Epidermal melanocyte (primary cell): ENCODE results near the gene ARL5B.
"Not testable (repeated sequence)": the region's sequence is repeated elsewhere in the genome, so short reads cannot be mapped to it uniquely, and the experiment has no call there.

Experiments used
- DNase-seq: peaks from one replicate; pipeline ENCODE4 v3.0.0; 2011; ENCODE audit warnings: low spot score; ENCODE audit not compliant: insufficient read length

ARL5B gene, protein sequence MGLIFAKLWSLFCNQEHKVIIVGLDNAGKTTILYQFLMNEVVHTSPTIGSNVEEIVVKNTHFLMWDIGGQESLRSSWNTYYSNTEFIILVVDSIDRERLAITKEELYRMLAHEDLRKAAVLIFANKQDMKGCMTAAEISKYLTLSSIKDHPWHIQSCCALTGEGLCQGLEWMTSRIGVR

DNA sequence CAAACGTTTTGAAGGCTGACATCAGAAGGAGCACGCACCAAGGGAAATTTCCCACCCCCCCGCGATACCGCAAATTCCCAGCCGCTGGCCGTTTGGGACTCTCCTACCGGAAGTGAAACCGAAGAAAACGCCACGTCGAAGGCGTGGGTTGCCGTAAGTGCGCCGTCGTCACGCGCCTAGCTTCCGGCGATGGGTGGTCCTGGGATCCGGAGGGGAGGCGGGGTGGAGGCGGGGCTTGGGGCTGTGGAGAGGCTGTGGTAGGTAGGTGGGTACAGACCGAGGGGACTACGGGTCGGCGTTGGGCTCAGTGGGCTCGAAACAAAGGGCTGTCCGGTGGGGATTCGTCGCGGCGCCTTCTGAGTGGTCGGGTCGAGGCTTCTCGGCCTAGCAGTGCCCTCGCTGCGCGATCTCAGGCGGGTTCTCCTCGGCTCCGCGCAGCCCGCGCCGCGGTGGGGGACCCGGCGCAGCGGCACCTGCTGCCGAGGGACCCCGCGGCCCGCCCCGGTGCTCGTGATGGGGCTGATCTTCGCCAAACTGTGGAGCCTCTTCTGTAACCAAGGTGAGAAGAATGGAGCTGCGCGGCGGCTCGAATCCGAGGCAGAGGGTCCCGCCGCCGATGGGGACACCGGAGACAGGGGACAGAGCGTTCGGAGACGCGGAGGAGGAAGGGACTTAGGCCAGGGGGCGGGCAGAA, at the start of gene ARL5B:
TSS of gene ARL5B (plus strand) at position 307 of the 694 bp plus-strand sequence. CDS start at position 514, 207 bp downstream.
- peak; percentile 87 for DNase-seq

DNA sequence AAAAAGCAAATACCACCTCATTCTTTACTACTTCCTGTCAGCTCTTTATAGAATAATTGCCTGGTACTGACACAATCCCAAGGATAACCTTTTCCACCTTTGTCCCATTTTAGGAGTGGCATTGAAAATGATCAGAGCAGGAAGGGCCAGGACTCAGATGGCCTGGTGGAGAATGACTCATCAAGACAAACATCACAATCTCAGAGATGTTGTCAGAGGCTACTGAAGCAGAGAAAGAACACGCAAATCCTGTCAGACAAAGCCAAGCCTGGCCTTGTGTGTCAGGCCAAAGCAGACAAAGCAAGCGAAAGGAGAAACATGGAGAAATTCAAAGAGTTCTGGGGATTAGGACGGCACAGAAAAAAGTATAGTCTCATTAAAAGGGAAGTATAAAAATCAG, 48.7 kb upstream of the ARL5B start:
- DNase-seq: no peak

DNA sequence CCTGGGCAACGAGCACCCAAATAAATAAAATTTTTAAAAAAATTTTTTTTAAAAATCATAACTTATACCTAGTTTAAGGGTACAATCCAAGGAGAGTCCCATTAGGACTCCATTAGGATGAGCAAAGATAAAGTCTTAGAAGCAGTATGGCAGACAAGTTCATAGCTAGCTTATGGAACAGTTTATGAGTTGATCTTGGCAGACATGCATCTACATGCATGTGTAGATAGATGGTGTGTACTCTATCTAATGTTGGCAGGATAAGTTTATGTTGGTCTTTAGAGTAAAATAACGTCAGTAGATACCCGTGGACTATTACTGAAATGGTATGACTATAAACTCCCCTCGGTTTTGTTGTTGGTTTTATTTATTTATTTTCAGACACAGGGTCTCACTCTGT, 48.1 kb upstream of the ARL5B start:
- DNase-seq: no peak

DNA sequence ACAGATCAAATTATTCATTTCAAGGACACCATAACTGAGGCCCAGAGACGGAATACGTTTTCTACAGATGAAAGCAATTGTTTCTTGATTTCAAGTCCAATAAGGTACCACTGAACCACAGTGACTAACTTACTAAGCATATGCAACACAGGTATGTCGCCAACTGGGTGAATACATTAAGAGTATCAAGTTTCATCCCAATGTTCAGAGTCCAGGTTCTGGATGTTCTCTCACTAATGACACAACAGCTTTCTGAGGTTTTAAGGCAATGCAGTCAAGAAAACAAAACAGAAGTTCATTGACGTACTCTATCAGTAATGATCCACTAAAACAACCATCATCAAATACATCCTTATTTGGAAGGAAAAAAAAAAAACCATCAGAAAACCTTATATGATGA, 43.6 kb upstream of the ARL5B start:
- DNase-seq: no peak

DNA sequence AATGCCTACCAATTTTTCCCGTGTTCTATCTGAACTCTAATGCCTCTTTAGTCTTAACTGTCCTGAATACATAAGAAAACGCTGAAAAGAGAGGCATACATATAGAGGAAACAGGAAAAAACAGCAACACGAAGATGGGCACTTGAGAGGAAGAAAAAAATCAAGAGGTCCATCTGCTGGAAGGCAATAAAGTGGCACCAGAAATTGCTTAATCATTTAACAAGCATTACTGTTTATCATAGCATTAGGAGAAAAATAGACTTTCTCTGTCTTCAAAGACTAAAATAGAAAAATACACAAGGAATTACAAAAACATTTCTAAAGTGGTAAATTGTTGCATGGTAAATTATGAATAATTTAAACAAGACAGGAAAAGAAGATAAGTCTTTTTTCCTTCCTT, 42.9 kb upstream of the ARL5B start:
- DNase-seq: no peak

DNA sequence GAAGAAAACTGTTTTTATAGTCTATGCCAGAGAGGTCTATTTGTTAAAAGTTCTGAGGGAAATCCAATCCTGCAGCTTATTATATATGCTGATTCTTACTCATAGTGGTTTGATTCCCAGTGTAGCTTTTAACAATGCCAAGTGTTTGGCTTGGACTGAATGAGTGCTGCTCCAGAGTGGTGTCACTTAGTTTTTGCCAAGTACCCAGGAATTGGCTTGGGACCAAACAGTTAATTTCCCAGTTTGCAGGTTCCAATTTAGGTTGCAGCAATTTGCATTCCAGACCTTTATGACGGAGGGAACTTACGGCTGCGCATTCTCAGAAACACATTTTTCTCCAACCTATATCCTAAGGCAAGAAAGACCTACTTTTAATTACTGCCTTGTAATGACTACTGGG, 40.2 kb upstream of the ARL5B start:
- DNase-seq: no peak

DNA sequence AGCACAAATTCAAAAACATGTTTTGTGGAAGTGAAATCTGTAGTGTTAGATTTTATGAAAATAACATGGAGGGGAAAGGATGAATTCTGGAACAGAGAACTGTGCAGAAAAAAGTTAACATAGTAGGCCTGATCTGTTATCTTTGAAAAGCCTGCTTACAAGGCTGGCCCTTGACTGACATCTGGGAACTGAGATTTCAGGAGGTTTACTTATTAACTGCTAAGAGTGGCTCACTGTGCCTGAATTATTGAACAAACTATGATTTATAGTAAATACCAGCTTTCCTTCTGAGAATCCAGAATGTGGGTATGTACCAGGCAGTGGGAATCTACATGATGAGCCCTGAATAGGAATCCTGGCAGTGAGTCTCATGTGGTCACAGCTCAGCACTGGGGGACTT, 38.4 kb upstream of the ARL5B start:
- no peak for DNase-seq

DNA sequence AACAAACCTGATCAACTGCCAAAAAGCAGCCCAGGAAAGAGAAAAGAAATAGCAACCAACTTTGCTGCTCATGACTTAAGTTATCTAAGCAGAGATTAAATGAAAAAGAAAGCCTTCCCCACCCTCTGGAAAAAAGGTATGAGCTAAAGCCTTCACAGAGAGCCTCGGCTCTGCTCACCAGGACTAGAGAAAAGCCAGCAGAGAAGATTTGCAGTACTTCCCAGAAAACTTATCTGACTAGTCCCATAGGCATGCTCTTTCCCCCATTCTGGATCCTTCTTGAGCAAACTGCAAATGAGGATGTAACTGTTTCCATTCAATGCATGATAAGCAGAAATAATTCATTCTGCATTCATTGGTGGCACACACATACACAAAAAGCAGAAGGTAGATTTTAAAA, 35.6 kb upstream of the ARL5B start:
- DNase-seq: not testable (repeated sequence)

DNA sequence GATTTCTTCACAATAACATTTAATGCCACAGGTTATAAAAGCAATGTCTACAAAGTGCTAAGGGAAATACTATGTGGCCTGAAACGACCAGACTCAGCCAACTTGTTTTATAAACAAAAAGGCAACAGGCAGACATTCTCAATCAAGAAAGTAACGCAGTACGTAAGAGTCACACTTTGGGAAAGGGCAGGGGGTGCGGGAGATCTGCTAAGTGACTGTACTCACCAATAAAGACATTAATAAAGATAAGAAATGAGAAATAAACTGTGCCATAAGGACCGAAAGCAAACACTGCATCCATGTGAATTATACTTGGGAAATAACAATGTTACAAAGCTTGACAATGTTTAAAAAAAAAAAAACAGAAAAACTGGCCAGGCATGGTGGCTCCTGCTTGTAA, 33.3 kb upstream of the ARL5B start:
- no peak for DNase-seq

DNA sequence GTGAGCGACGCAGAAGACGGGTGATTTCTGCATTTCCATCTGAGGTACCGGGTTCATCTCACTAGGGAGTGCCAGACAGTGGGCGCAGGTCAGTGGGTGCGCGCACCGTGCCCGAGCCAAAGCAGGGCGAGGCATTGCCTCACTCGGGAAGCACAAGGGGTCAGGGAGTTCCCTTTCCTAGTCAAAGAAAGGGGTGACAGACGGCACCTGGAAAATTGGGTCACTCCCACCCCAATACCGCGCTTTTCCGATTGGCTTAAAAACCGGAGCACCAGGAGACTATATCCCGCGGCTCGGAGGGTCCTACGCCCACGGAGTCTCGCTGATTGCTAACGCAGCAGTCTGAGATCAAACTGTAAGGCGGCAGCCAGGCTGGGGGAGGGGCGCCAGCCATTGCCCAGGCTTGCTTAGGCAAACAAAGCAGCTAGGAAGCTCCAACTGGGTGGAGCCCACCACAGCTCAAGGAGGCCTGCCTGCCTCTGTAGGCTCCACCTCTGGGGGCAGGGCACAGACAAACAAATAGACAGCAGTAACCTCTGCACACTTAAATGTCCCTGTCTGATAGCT, 31.7 kb upstream of the ARL5B start:
- not testable (repeated sequence) for DNase-seq

DNA sequence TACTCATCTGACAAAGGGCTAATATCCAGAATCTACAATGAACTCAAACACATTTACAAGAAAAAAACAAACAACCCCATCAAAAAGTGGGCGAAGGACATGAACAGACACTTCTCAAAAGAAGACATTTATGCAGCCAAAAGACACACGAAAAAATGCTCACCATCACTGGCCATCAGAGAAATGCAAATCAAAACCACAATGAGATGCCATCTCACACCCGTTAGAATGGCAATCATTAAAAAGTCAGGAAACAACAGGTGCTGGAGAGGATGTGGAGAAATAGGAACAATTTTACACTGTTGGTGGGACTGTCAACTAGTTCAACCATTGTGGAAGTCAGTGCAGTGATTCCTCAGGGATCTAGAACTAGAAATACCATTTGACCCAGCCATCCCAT, 26.7 kb upstream of the ARL5B start:
- DNase-seq: not testable (repeated sequence)

DNA sequence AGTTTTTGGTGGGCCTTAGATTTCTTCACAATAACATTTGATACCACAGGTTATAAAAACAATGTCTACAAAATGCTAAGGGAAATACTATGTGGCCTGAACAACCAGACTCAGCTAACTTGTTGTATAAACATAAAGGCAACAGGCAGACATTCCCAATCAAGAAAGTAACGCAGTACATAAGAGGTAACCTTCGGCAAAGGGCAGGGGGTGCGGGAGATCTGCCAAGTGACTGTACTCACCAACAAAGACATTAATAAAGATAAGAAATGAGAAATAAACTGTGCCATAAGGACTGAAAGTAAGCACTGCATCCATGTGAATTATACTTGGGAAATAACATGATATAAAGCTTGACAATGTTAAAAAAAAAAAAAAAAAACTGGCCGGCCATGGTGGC, 23.2 kb upstream of the ARL5B start:
- no peak for DNase-seq

DNA sequence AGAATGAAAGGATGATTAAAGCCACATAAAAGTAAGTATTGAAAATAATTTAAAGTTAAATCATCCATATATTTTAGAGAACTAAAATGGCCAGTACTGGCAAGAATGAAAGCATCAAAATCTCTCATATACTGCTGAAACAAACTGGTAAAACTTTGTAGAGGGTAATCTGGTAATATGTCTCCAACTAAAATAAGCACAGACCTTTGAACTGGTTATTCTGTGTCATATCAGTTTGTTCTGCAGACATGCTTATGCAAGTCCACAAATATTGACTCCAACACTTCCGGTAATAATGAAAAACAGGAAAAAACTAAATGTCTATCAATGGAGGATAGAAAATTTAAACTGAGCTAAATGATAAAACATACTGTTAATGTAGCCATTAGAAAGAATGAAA, 21.8 kb upstream of the ARL5B start:
- DNase-seq: not testable (repeated sequence)

DNA sequence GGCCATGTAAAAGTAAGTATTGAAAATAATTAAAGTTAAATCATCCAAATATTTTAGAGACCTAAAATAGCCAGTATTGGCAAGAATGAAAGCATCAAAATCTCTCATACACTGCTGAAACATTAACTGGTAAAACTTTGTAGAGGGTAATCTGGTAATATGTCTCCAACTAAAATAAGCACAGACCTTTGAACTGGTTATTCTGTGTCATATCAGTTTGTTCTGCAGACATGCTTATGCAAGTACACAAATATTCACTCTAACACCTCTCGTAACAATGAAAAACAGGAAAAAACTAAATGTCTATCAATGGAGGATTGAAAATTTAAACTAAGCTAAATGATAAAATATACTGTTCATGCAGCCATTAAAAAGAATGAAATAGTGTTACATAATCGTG, 19.5 kb upstream of the ARL5B start:
- not testable (repeated sequence) for DNase-seq

DNA sequence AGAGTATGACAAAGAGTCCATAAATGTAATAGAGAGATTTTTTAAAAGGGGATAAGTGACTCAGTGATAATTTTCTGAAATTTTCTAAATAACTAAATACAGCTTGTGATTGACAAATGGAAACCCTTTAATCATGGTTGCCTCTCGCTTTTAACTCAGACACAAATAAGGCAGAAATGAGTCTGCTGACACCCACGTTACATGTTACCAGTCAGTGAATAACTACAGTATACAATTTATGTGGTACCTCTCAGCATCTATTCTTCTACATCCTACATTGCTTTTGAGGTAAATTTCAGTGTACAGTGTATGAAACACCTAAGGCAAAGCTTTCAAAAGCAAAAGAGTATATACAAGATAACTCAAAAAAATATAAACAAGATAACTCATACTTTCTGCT, 12.1 kb upstream of the ARL5B start:
- no peak for DNase-seq

DNA sequence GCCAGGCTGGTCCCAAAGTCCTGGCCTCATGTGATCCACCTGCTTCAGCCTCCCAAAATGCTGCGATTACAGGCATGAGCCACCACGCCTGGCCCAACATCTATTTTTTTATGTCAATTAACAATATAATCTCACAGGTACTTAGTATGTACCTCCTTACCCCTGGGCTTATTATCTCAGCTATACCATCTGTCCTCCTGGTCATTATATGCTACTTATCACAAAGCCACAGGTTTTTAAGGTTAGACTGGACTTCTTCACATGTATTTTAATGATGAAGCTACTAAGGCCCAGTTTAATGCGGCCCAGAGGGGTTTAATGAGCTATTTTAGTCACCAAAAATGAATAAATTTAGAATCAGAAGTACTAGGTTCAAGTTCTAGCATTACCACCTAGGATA, 11.3 kb upstream of the ARL5B start:
- DNase-seq: no peak

DNA sequence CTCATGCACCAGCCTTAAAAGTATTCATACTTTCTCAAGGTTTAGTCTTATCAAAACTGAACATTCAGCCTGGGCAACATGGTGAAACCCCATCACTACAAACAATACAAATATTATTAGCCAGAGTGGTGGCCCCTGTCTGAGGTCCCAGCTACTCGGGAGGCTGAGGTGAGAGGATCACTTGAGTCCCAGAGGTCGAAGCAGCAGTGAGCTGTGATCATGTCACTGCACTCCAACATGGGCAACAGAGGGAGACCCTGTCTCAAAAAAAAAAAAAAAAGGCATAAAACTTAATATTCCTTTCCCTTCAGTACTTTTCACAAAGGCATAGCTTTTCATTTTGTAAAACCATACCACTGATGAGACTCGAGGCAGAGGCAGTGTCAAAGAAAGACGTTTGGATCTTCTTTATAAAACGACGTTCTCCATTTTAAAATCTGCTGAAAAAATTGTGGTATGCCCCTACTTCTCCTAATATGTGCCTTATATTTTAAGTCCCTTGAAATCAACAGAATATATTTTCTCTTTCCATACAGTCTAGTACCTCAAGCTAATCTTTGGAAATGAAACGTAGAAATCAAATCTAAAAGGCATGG, 9.8 kb upstream of the ARL5B start:
- DNase-seq: no peak

DNA sequence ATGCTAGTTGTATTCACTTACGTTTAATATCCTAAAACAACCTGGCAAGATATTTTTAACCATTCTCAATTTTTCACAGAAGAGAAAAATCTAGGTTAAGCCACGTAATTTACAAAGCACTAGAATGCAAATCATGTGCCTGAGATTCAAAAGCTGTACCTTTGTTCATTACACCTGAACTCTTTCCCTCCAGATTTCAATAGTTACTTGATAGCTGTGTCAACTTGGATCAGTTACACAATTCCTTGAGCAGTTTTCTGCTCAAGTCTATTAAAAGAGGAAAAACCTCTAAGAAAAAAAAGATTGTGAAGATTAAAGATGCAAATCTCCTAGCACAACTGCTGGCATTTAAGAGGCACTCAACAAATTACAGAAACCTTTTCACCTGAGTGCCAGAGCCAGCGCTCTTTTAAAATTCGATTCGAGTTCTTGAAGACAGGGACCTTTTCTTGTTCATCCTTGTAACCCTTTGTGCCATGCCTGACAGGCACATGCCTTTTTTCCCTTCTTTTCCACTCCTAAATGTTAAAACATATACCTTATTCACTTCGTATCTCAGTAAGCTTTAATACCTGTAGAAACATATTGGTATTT, 8.7 kb upstream of the ARL5B start:
- DNase-seq: no peak

DNA sequence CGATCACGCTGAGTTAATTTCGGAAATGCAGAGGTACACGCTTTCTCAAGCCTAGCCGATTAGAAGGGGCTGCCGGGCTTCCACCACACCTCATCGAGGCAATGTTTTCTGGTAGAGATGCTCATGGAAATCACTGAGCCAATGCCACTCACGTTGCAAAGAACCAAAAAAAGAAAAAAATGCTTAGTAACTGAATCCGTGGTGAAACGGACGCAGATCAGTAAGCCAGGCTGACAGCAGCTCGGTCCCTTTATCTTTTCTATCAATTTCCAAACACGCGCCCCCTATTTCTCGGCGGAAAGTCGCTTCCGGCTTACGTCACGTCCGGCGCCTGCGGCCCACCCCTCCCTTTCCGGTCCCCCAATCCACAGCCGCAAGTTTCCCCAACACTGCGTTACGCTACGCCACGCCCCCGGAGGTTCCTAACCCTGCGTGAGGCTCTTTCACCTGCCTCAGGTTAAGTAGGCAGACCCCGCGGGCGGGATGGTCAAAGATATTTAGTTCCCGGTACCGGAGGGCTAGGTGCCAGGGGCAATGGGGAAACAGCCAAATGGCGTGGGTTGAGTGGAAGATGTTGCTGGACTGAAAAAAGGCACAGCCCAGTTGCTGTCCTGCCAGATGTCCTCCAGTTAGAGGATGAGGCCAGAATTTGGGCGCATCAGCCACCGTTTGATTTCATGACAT, 7.8 kb upstream of the ARL5B start, which contains the start of gene NSUN6:
TSS of gene NSUN6 (minus strand) at position 264 of the 684 bp plus-strand sequence. CDS start 384 bp downstream, outside the sequence.
- peak; percentile 83 for DNase-seq

DNA sequence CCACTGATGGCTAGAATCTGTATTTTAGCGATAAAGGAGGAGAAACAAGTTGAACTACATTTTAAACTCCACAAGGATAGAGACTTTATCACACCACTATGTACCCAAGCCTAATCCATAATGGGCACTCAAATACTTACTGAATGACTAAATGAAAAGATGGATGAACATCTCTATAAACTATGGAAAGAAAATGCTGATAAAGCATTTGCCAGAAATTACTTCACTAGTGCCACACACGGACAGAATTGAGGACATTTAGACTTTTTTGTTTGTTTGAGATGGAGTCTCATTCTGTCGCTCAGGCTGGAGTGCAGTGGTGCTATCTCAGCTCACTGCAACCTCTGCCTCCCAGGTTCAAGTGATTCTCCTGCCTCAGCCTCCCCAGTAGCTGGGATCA, 6.1 kb upstream of the ARL5B start:
- no peak for DNase-seq

DNA sequence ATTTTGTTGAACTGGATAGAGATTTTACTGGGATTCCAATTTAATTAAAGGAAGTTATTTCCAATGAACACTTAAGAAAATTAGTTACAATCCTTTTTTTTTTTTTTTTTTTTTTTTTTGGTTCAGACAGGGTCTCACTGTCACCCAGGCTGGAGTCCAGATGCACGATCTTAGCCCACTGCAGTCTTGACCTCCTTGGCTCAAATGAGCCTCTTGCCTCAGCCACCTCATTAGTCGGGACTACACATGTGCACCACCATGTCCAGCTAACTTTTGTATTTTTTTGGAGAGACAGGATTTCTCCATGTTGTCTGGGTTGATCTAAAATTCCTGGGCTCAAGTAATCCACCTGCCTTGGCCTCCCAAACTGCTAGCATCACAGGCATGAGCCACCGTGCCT, 2.5 kb upstream of the ARL5B start:
- DNase-seq: no peak
